GM12873 (cell line): ENCODE measurements around the gene PDZD8.

ENCODE experiments used
- TF ChIP-seq, protein P1 (sequence below): IDR thresholded peaks from 2 replicates; pipeline ENCODE4 v1.5.1; 2012; ENCODE audit warnings: low read depth, mild to moderate bottlenecking, moderate library complexity, low read length, control low read depth; ENCODE audit not compliant: insufficient read depth; ENCODE audit errors: missing control alignments

Gene PDZD8

DNA sequence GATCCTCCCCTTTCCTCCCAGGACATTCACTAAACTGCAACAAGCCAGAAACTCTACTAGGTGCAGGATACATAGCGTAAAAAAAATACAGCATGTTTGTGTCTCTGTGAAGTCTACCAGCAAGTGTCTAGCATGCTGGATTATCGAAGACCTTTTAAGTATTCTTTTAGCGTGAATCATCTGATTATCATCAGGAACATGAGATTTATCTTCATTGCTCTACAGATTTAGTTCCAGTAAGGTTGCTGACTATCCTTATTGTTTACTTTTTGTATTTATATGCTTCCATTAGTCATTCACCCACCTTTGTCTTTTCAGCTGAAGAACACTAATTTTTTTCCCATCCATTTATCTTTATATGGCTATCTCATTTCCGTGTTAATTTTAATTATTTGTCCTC is 62.8 kb downstream of the PDZD8 start:
- TF ChIP-seq, protein P1, sequence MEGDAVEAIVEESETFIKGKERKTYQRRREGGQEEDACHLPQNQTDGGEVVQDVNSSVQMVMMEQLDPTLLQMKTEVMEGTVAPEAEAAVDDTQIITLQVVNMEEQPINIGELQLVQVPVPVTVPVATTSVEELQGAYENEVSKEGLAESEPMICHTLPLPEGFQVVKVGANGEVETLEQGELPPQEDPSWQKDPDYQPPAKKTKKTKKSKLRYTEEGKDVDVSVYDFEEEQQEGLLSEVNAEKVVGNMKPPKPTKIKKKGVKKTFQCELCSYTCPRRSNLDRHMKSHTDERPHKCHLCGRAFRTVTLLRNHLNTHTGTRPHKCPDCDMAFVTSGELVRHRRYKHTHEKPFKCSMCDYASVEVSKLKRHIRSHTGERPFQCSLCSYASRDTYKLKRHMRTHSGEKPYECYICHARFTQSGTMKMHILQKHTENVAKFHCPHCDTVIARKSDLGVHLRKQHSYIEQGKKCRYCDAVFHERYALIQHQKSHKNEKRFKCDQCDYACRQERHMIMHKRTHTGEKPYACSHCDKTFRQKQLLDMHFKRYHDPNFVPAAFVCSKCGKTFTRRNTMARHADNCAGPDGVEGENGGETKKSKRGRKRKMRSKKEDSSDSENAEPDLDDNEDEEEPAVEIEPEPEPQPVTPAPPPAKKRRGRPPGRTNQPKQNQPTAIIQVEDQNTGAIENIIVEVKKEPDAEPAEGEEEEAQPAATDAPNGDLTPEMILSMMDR = no peak

DNA sequence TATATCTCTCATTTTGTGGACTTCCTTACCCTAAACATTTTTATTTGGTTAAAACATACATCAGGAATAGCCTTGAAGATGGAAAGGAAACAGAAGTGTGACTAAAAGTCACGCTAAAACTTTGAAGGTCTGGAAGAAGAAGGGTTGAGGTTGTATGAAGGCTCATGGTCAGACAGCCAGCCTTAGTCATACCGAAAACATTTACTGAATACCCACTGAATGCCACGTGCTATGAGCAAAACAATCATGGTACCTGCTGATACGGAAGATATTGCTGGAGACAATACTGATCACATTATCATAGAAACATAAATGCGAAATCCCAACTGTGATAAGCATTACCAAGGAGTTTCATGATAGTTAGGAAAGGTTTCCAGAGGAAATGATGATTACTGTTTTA is 64.0 kb downstream of the PDZD8 start:
- TF ChIP-seq, protein P1 = no peak

DNA sequence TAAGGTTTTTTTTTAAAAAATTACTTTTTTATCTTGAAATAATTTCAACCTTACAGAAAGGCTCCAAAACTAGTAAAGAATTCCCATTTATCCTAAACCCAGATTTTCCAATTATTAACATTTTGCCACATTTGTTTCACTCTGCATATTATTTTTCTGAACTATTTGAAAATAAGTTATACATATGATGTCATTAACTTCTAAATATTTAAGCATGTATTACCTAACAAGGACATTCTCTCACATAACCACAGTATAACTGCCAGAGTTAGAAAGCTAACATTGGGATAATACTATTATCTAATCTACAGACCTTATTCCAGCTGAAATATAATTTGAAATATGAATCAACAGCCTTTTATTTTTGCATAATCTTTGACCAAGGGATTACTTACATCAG is 68.6 kb downstream of the PDZD8 start:
- TF ChIP-seq, protein P1 = no peak

DNA sequence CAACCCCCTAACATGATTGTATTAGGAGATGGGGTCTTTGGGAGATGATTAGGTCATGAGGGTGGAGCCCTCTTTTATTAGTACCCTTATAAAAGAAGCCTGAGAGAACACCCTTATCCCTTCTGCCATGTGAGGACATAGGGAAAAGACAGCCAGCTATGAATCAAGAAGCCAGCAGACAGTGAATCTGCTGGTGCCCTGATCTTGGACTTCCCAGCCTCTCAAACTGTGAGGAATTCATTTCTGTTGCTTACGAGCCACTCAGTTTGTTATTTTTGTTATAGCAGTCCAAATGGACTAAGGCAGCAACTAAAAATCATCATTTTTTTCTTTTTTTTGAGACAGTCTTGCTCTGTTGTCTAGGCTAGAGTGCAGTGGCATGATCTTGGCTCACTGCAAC is 74.6 kb downstream of the PDZD8 start:
- TF ChIP-seq, protein P1 = no peak

DNA sequence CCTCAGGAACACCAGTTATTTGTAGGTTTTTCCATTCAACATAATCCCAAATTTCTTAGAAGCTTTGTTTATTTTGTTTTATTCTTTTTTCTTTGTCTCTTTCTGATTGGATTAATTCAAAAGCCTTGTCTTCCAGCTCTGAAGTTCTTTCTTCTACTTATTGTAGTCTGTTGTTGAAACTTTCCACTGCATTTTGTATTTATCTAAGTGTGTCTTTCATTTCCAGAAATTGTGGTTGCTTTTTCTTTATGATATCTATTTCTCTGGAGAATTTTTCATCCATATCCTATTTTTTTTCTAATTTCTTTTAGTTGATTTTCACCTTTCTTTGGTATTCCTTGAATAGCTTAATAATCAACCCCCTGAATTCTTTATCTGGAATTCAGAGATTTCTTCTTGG is 75.8 kb downstream of the PDZD8 start:
- TF ChIP-seq, protein P1 = no peak

DNA sequence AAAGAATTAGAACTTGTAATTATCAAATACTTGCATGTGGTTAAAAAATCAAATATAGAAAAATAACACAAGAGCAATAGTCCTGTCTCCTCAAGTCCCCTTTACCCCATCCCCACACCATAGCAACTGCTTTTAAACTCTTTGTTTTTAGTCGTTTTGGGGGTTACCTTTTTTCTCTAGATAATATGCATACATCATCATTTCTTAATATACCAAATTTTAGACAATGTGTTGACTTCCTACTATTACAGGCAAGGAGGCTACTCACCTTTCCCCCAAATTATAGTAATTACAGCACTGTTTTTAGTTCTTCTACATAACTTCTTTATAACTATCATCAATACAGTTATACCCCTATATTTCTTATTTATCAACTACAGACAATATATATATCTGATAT is 77.0 kb downstream of the PDZD8 start:
- TF ChIP-seq, protein P1 = no peak

DNA sequence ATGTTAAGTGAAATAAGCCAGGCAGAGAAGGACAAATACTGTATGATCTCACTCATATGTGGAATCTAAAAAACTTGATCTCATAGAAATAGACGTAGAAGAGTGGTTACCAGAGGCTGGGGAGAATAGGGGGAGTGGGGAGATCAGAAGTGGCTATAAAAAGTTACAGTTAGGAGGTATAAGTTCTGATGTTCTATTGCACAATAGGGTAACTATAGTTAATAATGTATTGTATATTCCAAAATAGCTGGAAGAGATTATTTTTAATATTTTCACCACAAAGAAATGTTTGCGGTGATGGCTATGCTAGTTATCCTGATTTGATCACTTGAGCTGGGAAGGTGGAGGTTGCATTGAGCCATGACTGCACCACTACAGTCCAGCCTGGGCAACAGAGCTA is 80.5 kb downstream of the PDZD8 start:
- TF ChIP-seq, protein P1 = no peak
